GM23248 (cell line): ENCODE measurements around the gene RAPGEF2. TPM values are rescaled to one million over a fixed set of nuclear protein-coding genes. Genes with fewer than 3 reads are reported as not detected.
"Not testable (repeated sequence)": the region's sequence is repeated elsewhere in the genome, so short reads cannot be mapped to it uniquely, and the experiment has no call there.

Experiments used
- DNase-seq: peaks from one replicate; pipeline ENCODE4 v3.0.0-alpha.2; 2015
- H2AFZ ChIP-seq: fragments of 200-600 bp; sonication (generic); 2 replicates; pipeline ENCODE4 v1.6.1; 2016; ENCODE audit warnings: antibody characterized with exemption
- H3F3A ChIP-seq: fragments of 200-600 bp; sonication (generic); 2 replicates; pipeline ENCODE4 v1.6.1; 2016; ENCODE audit warnings: mild to moderate bottlenecking, antibody characterized with exemption, mixed run types; ENCODE audit not compliant: insufficient read depth
- H3K27ac ChIP-seq: fragments of 200-600 bp; sonication (generic); 2 replicates; pipeline ENCODE4 v1.5.1; 2016; ENCODE audit warnings: mild to moderate bottlenecking
- H3K27me3 ChIP-seq: fragments of 200-600 bp; sonication (generic); replicated peaks from 2 replicates; pipeline ENCODE4 v1.6.1; 2016; ENCODE audit warnings: mild to moderate bottlenecking; ENCODE audit not compliant: insufficient read depth
- H3K36me3 ChIP-seq: fragments of 200-600 bp; sonication (generic); 2 replicates; pipeline ENCODE4 v1.6.1; 2016; ENCODE audit warnings: low read depth, mild to moderate bottlenecking
- H3K4me1 ChIP-seq: fragments of 200-600 bp; sonication (generic); 2 replicates; pipeline ENCODE4 v1.6.1; 2016; ENCODE audit warnings: mild to moderate bottlenecking; ENCODE audit not compliant: insufficient read depth
- H3K4me2 ChIP-seq: fragments of 200-600 bp; sonication (generic); one replicate; pipeline ENCODE4 v1.6.1; 2016; ENCODE audit warnings: mild to moderate bottlenecking; ENCODE audit not compliant: unreplicated experiment
- H3K4me3 ChIP-seq: fragments of 200-600 bp; sonication (generic); 2 replicates; pipeline ENCODE4 v1.5.1; 2016; ENCODE audit warnings: mild to moderate bottlenecking
- H3K79me2 ChIP-seq: fragments of 200-600 bp; sonication (generic); 2 replicates; pipeline ENCODE4 v1.6.1; 2016; ENCODE audit warnings: mild to moderate bottlenecking; ENCODE audit not compliant: insufficient read depth
- H3K9ac ChIP-seq: fragments of 200-600 bp; sonication (generic); 2 replicates; pipeline ENCODE4 v1.6.1; 2016; ENCODE audit warnings: mild to moderate bottlenecking
- H3K9me2 ChIP-seq: fragments of 200-600 bp; sonication (generic); 2 replicates; pipeline ENCODE4 v1.6.1; 2016; ENCODE audit warnings: mixed run types, mild to moderate bottlenecking, moderate library complexity; ENCODE audit not compliant: insufficient read depth
- H3K9me3 ChIP-seq: fragments of 200-600 bp; sonication (generic); one replicate; pipeline ENCODE4 v1.6.1; 2017; ENCODE audit warnings: low read depth
- H4K20me1 ChIP-seq: fragments of 200-600 bp; sonication (generic); 2 replicates; pipeline ENCODE4 v1.6.0; 2016; ENCODE audit not compliant: insufficient read depth
- EZH2 ChIP-seq: fragments of 200-600 bp; sonication (generic); IDR thresholded peaks from 2 replicates; pipeline ENCODE4 v1.6.1; 2018; ENCODE audit warnings: antibody characterized with exemption, mild to moderate bottlenecking; ENCODE audit not compliant: insufficient read depth, poor library complexity, severe bottlenecking
- EZH2phosphoT487 ChIP-seq: fragments of 200-600 bp; sonication (generic); IDR thresholded peaks from 2 replicates; pipeline ENCODE4 v1.6.1; 2018; ENCODE audit warnings: antibody characterized with exemption, moderate library complexity, mild to moderate bottlenecking, low read depth; ENCODE audit not compliant: insufficient read depth
- WGBS, 2 experiments: methylation state at CpG; one replicate each; pipeline ENCODE4 v1.1.6; 2015 to 2017; ENCODE audit warnings: low lambda C conversion rate in 2 of 2, low coverage in 1 of 2; ENCODE audit errors: missing lambda C conversion rate in 2 of 2; 5-methylcytosine and 5-hydroxymethylcytosine counted together
- in situ Hi-C: fragments of 300-500 bp; cut with MboI; formaldehyde crosslinking; loops from 2 replicates; pipeline ENCODE4 v1.15.0; 2020
- polyA plus RNA-seq: library from polyadenylated mRNA; unstranded; fragments of >200 nt; fragmentation: Nextera tagmentation; extraction: Ambion mirVana; gene quantifications from 2 replicates; pipeline ENCODE4 v1.2.1, GENCODE V29; 2016
- total RNA-seq: library from RNA; depleted of rRNA; stranded (reverse); fragments of >200 nt; shearing (Covaris generic); gene quantifications from 2 replicates; pipeline ENCODE4 v1.2.3, GENCODE V29; 2014

Gene RAPGEF2
- total and polyA plus RNA-seq, 2 experiments from 2014 or later: 6.6 to 21.7 TPM

- TF ChIP-seq EZH2phosphoT487 (no peak), EZH2 (no peak)
- Histone ChIP-seq H2AFZ (no peak overlapping the region), H3K4me2 (no peak overlapping the region), H3K9ac (no peak overlapping the region), H3K36me3 (no peaks in the 10 kb centered on the region; the same call in 1 of the 2 replicates), H3K9me2 (no peaks in the 10 kb centered on the region), H3K9me3 (no peaks in the 10 kb centered on the region), H4K20me1 (no peaks in the 10 kb centered on the region; the same call in 1 of the 2 replicates), H3K4me1 (peaks cover 15% of the 10 kb centered on the region), H3K79me2 (peaks cover 96% of the 10 kb centered on the region), H3F3A (no peaks in the 10 kb centered on the region), H3K27ac (no peak overlapping the region), H3K27me3 (no peaks in the 10 kb centered on the region), H3K4me3 (no peak overlapping the region)
- WGBS, 2 experiments: 86 to 94% methylated on average over 4 of the region's 4 CpGs
- in situ Hi-C loops: no loop called here
- DNase-seq: no peak
Observed at GRCh38 chr4:159111416-159111815, 8.5 kb downstream of the RAPGEF2 start.

GRCh38 chr4:159113366-159113765 is 10.5 kb downstream of the RAPGEF2 start:
- H3K4me3 ChIP-seq, DNase-seq, in situ Hi-C loops, H3K27me3 ChIP-seq, H3K9me2 ChIP-seq, H3K36me3 ChIP-seq, H3K9ac ChIP-seq, H2AFZ ChIP-seq, H3F3A ChIP-seq, H4K20me1 ChIP-seq, H3K4me1 ChIP-seq, H3K4me2 ChIP-seq, H3K27ac ChIP-seq, H3K9me3 ChIP-seq: not testable (repeated sequence)
- 98% methylated on average over 7 of the region's 7 CpGs for WGBS, 2 experiments
- H3K79me2 ChIP-seq: peaks cover 78% of the 10 kb centered on the region

GRCh38 chr4:159116098-159116497 is 13.2 kb downstream of the RAPGEF2 start:
- H3K79me2 ChIP-seq: peaks cover 74% of the 10 kb centered on the region
- in situ Hi-C loops, H3K4me2 ChIP-seq, DNase-seq, H3K9me3 ChIP-seq, H3K4me1 ChIP-seq, H3K36me3 ChIP-seq, H3K27me3 ChIP-seq, H3K27ac ChIP-seq, H3F3A ChIP-seq, H3K4me3 ChIP-seq, H2AFZ ChIP-seq, H3K9me2 ChIP-seq, H4K20me1 ChIP-seq, H3K9ac ChIP-seq: not testable (repeated sequence)
- WGBS, 2 experiments: 78 to 85% methylated on average over 2 of the region's 2 CpGs

GRCh38 chr4:159116693-159117092 is 13.8 kb downstream of the RAPGEF2 start:
- in situ Hi-C loops, H3K9me3 ChIP-seq, H3K4me3 ChIP-seq, H3K36me3 ChIP-seq, H3K27ac ChIP-seq, H3K9ac ChIP-seq, H3K4me2 ChIP-seq, DNase-seq, H3K4me1 ChIP-seq, H3F3A ChIP-seq, H2AFZ ChIP-seq, H4K20me1 ChIP-seq, H3K9me2 ChIP-seq, H3K27me3 ChIP-seq: not testable (repeated sequence)
- peaks cover 74% of the 10 kb centered on the region for H3K79me2 ChIP-seq

GRCh38 chr4:159117564-159117963 is 14.7 kb downstream of the RAPGEF2 start:
- no peak overlapping the region for H3K9ac ChIP-seq
- peaks cover 74% of the 10 kb centered on the region for H3K79me2 ChIP-seq
- no peaks in the 10 kb centered on the region for H3K36me3 ChIP-seq
- 84 to 87% methylated on average over 2 of the region's 2 CpGs for WGBS, 2 experiments
- TF ChIP-seq EZH2 (no peak), EZH2phosphoT487 (no peak)
- H3K9me3 ChIP-seq: no peaks in the 10 kb centered on the region
- H3K4me1 ChIP-seq: no peaks in the 10 kb centered on the region
- no peaks in the 10 kb centered on the region for H3K27me3 ChIP-seq
- in situ Hi-C loops: no loop called here
- H3K4me2 ChIP-seq: no peak overlapping the region
- H3K9me2 ChIP-seq: no peaks in the 10 kb centered on the region
- H3K27ac ChIP-seq: no peak overlapping the region
- H3K4me3 ChIP-seq: no peak overlapping the region
- H4K20me1 ChIP-seq: peaks cover 2% of the 10 kb centered on the region; the same call in 1 of the 2 replicates
- H3F3A ChIP-seq: no peaks in the 10 kb centered on the region
- no peak for DNase-seq
- no peak overlapping the region for H2AFZ ChIP-seq
